ENCODE data around the gene TEX264. TPM values are rescaled to one million over a fixed set of nuclear protein-coding genes. Genes with fewer than 3 reads are reported as not detected.

TEX264 gene
- polyA plus RNA-seq, 1 donor from 2014 or later = 35.4 TPM

DNA sequence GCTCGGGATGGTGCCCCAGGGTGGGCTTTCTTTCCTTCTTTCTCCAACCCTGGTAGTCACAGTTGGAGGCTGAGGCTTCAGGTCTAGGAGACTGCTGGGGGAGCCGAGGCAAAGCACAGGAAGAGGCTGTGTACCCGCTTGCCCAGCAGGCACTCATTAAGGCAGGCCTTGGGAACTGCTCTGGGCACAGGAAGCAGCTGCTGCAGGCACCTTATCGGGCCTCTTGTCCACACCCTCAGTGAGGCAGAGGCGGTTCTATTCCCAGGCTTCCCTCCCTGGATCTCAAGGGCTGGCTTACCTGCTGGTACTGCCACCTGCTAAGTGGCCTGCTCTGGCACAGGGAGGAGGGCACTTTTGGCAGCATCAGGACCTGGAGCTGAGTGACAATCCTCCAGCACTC lies 20.0 kb downstream of the TEX264 start:
- no peak overlapping the region for H3K4me3 ChIP-seq (ENCODE audit: low read length)
- H3K9me3 ChIP-seq (ENCODE audit: low read length) = no peaks in the 10 kb centered on the region
- H3K79me2 ChIP-seq (replicated peaks; ENCODE audit: insufficient read depth, low read length) = no peaks in the 10 kb centered on the region
- H3K27me3 ChIP-seq (ENCODE audit: insufficient read depth, low read depth, low read length) = no peaks in the 10 kb centered on the region
- H3K36me3 ChIP-seq (ENCODE audit: insufficient read depth, low read length) = no peaks in the 10 kb centered on the region
- no peak overlapping the region for H2AFZ ChIP-seq (ENCODE audit: low read depth, low read length)
- no peaks in the 10 kb centered on the region for H3F3A ChIP-seq (ENCODE audit: insufficient read depth, low read length, poor library complexity, severe bottlenecking)
- no peak overlapping the region for H3K27ac ChIP-seq (ENCODE audit: low read length)
- no peak overlapping the region for H3K4me2 ChIP-seq (ENCODE audit: low read length)
- TF ChIP-seq, protein P1, sequence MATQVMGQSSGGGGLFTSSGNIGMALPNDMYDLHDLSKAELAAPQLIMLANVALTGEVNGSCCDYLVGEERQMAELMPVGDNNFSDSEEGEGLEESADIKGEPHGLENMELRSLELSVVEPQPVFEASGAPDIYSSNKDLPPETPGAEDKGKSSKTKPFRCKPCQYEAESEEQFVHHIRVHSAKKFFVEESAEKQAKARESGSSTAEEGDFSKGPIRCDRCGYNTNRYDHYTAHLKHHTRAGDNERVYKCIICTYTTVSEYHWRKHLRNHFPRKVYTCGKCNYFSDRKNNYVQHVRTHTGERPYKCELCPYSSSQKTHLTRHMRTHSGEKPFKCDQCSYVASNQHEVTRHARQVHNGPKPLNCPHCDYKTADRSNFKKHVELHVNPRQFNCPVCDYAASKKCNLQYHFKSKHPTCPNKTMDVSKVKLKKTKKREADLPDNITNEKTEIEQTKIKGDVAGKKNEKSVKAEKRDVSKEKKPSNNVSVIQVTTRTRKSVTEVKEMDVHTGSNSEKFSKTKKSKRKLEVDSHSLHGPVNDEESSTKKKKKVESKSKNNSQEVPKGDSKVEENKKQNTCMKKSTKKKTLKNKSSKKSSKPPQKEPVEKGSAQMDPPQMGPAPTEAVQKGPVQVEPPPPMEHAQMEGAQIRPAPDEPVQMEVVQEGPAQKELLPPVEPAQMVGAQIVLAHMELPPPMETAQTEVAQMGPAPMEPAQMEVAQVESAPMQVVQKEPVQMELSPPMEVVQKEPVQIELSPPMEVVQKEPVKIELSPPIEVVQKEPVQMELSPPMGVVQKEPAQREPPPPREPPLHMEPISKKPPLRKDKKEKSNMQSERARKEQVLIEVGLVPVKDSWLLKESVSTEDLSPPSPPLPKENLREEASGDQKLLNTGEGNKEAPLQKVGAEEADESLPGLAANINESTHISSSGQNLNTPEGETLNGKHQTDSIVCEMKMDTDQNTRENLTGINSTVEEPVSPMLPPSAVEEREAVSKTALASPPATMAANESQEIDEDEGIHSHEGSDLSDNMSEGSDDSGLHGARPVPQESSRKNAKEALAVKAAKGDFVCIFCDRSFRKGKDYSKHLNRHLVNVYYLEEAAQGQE (IDR thresholded peaks at IDR 0.05; ENCODE audit: borderline replicate concordance) = no peak
- TF ChIP-seq TAF1 (IDR thresholded peaks at IDR 0.05; ENCODE audit: low read depth) (no peak), EZH2 (IDR thresholded peaks at IDR 0.05; ENCODE audit: borderline replicate concordance, insufficient read depth, low read length, poor library complexity, severe bottlenecking) (no peak), EP300 (conservative IDR thresholded peaks at IDR 0.05; ENCODE audit: poor library complexity, severe bottlenecking) (no peak), POLR2AphosphoS5 (IDR thresholded peaks at IDR 0.05) (no peak), SMC3 (conservative IDR thresholded peaks at IDR 0.05; ENCODE audit: poor library complexity) (no peak), MXI1 (conservative IDR thresholded peaks at IDR 0.05; ENCODE audit: poor library complexity, severe bottlenecking) (no peak), RAD21 (conservative IDR thresholded peaks at IDR 0.05) (no peak)
- TF ChIP-seq, protein P2, sequence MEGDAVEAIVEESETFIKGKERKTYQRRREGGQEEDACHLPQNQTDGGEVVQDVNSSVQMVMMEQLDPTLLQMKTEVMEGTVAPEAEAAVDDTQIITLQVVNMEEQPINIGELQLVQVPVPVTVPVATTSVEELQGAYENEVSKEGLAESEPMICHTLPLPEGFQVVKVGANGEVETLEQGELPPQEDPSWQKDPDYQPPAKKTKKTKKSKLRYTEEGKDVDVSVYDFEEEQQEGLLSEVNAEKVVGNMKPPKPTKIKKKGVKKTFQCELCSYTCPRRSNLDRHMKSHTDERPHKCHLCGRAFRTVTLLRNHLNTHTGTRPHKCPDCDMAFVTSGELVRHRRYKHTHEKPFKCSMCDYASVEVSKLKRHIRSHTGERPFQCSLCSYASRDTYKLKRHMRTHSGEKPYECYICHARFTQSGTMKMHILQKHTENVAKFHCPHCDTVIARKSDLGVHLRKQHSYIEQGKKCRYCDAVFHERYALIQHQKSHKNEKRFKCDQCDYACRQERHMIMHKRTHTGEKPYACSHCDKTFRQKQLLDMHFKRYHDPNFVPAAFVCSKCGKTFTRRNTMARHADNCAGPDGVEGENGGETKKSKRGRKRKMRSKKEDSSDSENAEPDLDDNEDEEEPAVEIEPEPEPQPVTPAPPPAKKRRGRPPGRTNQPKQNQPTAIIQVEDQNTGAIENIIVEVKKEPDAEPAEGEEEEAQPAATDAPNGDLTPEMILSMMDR (IDR thresholded peaks at IDR 0.05; ENCODE audit: poor library complexity, severe bottlenecking) = no peak
- no peaks in the 10 kb centered on the region for H4K20me1 ChIP-seq (ENCODE audit: insufficient read depth)
- H3K9ac ChIP-seq (ENCODE audit: low read length) = no peak overlapping the region
- H3K9me2 ChIP-seq (ENCODE audit: insufficient read depth, low read length) = no peaks in the 10 kb centered on the region

DNA sequence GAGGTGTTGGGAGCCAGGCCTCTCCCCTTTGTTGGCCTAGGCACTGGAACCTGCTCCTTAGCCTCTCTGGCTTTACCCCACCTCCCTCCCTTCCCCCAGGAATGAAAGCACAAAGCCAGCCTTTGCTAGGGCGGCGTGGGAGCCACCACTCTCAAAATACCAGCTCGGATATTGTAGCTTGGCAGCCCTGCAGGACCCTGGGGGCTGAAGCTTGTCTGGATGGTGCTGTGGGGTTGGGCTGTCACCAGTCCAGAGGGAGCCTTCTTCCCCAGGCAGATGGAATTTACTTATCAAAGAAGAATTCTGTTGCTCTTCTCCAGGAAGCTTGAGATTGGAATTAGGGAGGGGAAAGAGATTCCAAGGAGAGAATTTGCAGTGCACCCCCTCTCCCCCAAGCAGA lies 20.9 kb downstream of the TEX264 start:
- H3F3A ChIP-seq (ENCODE audit: insufficient read depth, low read length, poor library complexity, severe bottlenecking) = no peaks in the 10 kb centered on the region
- H3K4me2 ChIP-seq (ENCODE audit: low read length) = no peak overlapping the region
- H3K9me3 ChIP-seq (ENCODE audit: low read length) = no peaks in the 10 kb centered on the region
- no peak overlapping the region for H3K9ac ChIP-seq (ENCODE audit: low read length)
- H3K4me3 ChIP-seq (ENCODE audit: low read length) = no peak overlapping the region
- no peaks in the 10 kb centered on the region for H3K27me3 ChIP-seq (ENCODE audit: insufficient read depth, low read depth, low read length)
- no peak overlapping the region for H3K27ac ChIP-seq (ENCODE audit: low read length)
- TF ChIP-seq TAF1 (IDR thresholded peaks at IDR 0.05; ENCODE audit: low read depth) (no peak), RAD21 (conservative IDR thresholded peaks at IDR 0.05) (no peak), EP300 (conservative IDR thresholded peaks at IDR 0.05; ENCODE audit: poor library complexity, severe bottlenecking) (no peak), SMC3 (conservative IDR thresholded peaks at IDR 0.05; ENCODE audit: poor library complexity) (no peak), POLR2AphosphoS5 (IDR thresholded peaks at IDR 0.05) (no peak), EZH2 (IDR thresholded peaks at IDR 0.05; ENCODE audit: borderline replicate concordance, insufficient read depth, low read length, poor library complexity, severe bottlenecking) (no peak), MXI1 (conservative IDR thresholded peaks at IDR 0.05; ENCODE audit: poor library complexity, severe bottlenecking) (no peak)
- TF ChIP-seq, protein P2 (IDR thresholded peaks at IDR 0.05; ENCODE audit: poor library complexity, severe bottlenecking) = no peak
- TF ChIP-seq, protein P1 (IDR thresholded peaks at IDR 0.05; ENCODE audit: borderline replicate concordance) = no peak
- no peaks in the 10 kb centered on the region for H3K36me3 ChIP-seq (ENCODE audit: insufficient read depth, low read length)
- H2AFZ ChIP-seq (ENCODE audit: low read depth, low read length) = no peak overlapping the region
- H4K20me1 ChIP-seq (ENCODE audit: insufficient read depth) = no peaks in the 10 kb centered on the region
- no peaks in the 10 kb centered on the region for H3K79me2 ChIP-seq (replicated peaks; ENCODE audit: insufficient read depth, low read length)
- H3K9me2 ChIP-seq (ENCODE audit: insufficient read depth, low read length) = no peaks in the 10 kb centered on the region
